T-helper 2 cell treated with Interferon-gamma antibody and Interleukin-4, amounts not matched to agents 5 μg/mL and 100 μg/mL, for 36 hours (primary cell): Measurements from ENCODE around the gene IGLL5.
A peak's percentile ranks its signal among the peaks of the same experiment; 100 is the strongest.

Source experiments
- DNase-seq: peaks from one replicate; pipeline ENCODE4 v3.0.0; 2021; ENCODE audit warnings: low spot score
- H3K27ac Mint-ChIP-seq: one replicate; pipeline ENCODE4 v1.8.0; 2021; ENCODE audit warnings: mild to moderate bottlenecking, mixed read lengths
- H3K27me3 Mint-ChIP-seq: one replicate; pipeline ENCODE4 v1.8.0; 2021; ENCODE audit warnings: low read depth, mixed read lengths
- H3K36me3 Mint-ChIP-seq: one replicate; pipeline ENCODE4 v1.8.0; 2021; ENCODE audit warnings: low read depth, mixed read lengths
- H3K4me1 Mint-ChIP-seq: one replicate; pipeline ENCODE4 v1.8.0; 2021; ENCODE audit warnings: low read depth, mixed read lengths
- H3K4me3 Mint-ChIP-seq: one replicate; pipeline ENCODE4 v1.8.0; 2022; ENCODE audit warnings: mild to moderate bottlenecking, moderate library complexity, mixed read lengths
- H3K9me3 Mint-ChIP-seq: one replicate; pipeline ENCODE4 v1.8.0; 2021; ENCODE audit warnings: mixed read lengths

The IGLL5 gene

GRCh38 chr22:22933100-22933806 is 45.6 kb downstream of the IGLL5 start:
- DNase-seq: no peak
- H3K4me3 Mint-ChIP-seq: no peak overlapping the region
- no peaks in the 10 kb centered on the region for H3K27me3 Mint-ChIP-seq
- no peaks in the 10 kb centered on the region for H3K9me3 Mint-ChIP-seq
- no peak overlapping the region for H3K27ac Mint-ChIP-seq
- peaks cover 30% of the 10 kb centered on the region for H3K4me1 Mint-ChIP-seq
- no peaks in the 10 kb centered on the region for H3K36me3 Mint-ChIP-seq

GRCh38 chr22:22933807-22934542 is 46.4 kb downstream of the IGLL5 start:
- Mint-ChIP-seq H3K36me3 (no peaks in the 10 kb centered on the region), H3K27me3 (no peaks in the 10 kb centered on the region), H3K4me1 (peaks cover 23% of the 10 kb centered on the region), H3K4me3 (no peak overlapping the region), H3K27ac (no peak overlapping the region), H3K9me3 (no peaks in the 10 kb centered on the region)
- DNase-seq: no peak

- no peaks in the 10 kb centered on the region for H3K27me3 Mint-ChIP-seq
- H3K36me3 Mint-ChIP-seq: no peaks in the 10 kb centered on the region
- no peak overlapping the region for H3K27ac Mint-ChIP-seq
- no peak for DNase-seq
- peaks cover 17% of the 10 kb centered on the region for H3K4me1 Mint-ChIP-seq
- H3K9me3 Mint-ChIP-seq: no peaks in the 10 kb centered on the region
- no peak overlapping the region for H3K4me3 Mint-ChIP-seq
Observed at GRCh38 chr22:22934543-22935055, 47.0 kb downstream of the IGLL5 start.

- H3K27ac Mint-ChIP-seq: peak overlapping the region; percentile 41
- H3K4me3 Mint-ChIP-seq: no peak overlapping the region
- no peak for DNase-seq
- H3K9me3 Mint-ChIP-seq: no peaks in the 10 kb centered on the region
- H3K4me1 Mint-ChIP-seq: peaks cover 15% of the 10 kb centered on the region
- H3K27me3 Mint-ChIP-seq: no peaks in the 10 kb centered on the region
- no peaks in the 10 kb centered on the region for H3K36me3 Mint-ChIP-seq
Observed at GRCh38 chr22:22935056-22935545, 47.5 kb downstream of the IGLL5 start.

- Mint-ChIP-seq H3K4me1 (peaks cover 9% of the 10 kb centered on the region), H3K36me3 (no peaks in the 10 kb centered on the region), H3K27me3 (peaks cover 2% of the 10 kb centered on the region), H3K4me3 (no peak overlapping the region), H3K27ac (peak overlapping the region; percentile 12), H3K9me3 (no peaks in the 10 kb centered on the region)
- peak; percentile 19 for DNase-seq
Observed at GRCh38 chr22:22935546-22936157, 48.0 kb downstream of the IGLL5 start.

GRCh38 chr22:22936180-22936914 is 48.7 kb downstream of the IGLL5 start:
- Mint-ChIP-seq H3K4me3 (no peak overlapping the region), H3K27ac (no peak overlapping the region), H3K9me3 (no peaks in the 10 kb centered on the region), H3K27me3 (peaks cover 2% of the 10 kb centered on the region), H3K36me3 (no peaks in the 10 kb centered on the region), H3K4me1 (peaks cover 9% of the 10 kb centered on the region)
- no peak for DNase-seq

- no peak for DNase-seq
- no peaks in the 10 kb centered on the region for H3K36me3 Mint-ChIP-seq
- no peaks in the 10 kb centered on the region for H3K9me3 Mint-ChIP-seq
- H3K4me1 Mint-ChIP-seq: peaks cover 9% of the 10 kb centered on the region
- no peak overlapping the region for H3K4me3 Mint-ChIP-seq
- no peak overlapping the region for H3K27ac Mint-ChIP-seq
- H3K27me3 Mint-ChIP-seq: peaks cover 2% of the 10 kb centered on the region
Observed at GRCh38 chr22:22936915-22937656, 49.5 kb downstream of the IGLL5 start.

- no peak overlapping the region for H3K27ac Mint-ChIP-seq
- peaks cover 2% of the 10 kb centered on the region for H3K27me3 Mint-ChIP-seq
- peaks cover 11% of the 10 kb centered on the region for H3K4me1 Mint-ChIP-seq
- H3K36me3 Mint-ChIP-seq: no peaks in the 10 kb centered on the region
- no peaks in the 10 kb centered on the region for H3K9me3 Mint-ChIP-seq
- H3K4me3 Mint-ChIP-seq: no peak overlapping the region
- no peak for DNase-seq
Observed at GRCh38 chr22:22937894-22938480, 50.4 kb downstream of the IGLL5 start.

GRCh38 chr22:22938672-22939587 is 51.3 kb downstream of the IGLL5 start:
- no peak overlapping the region for H3K4me3 Mint-ChIP-seq
- H3K4me1 Mint-ChIP-seq: peaks cover 11% of the 10 kb centered on the region
- no peaks in the 10 kb centered on the region for H3K36me3 Mint-ChIP-seq
- DNase-seq: no peak
- H3K27ac Mint-ChIP-seq: no peak overlapping the region
- H3K9me3 Mint-ChIP-seq: no peaks in the 10 kb centered on the region
- peaks cover 2% of the 10 kb centered on the region for H3K27me3 Mint-ChIP-seq

GRCh38 chr22:22939588-22940368 is 52.2 kb downstream of the IGLL5 start:
- H3K4me1 Mint-ChIP-seq: peaks cover 11% of the 10 kb centered on the region

GRCh38 chr22:22940961-22941605 is 53.5 kb downstream of the IGLL5 start:
- Mint-ChIP-seq H3K27ac (no peak overlapping the region), H3K4me3 (no peak overlapping the region), H3K4me1 (peaks cover 6% of the 10 kb centered on the region), H3K9me3 (no peaks in the 10 kb centered on the region), H3K27me3 (peaks cover 2% of the 10 kb centered on the region), H3K36me3 (no peaks in the 10 kb centered on the region)
- no peak for DNase-seq

More at GRCh38 chr22:22939588-22940368, 52.2 kb downstream of the IGLL5 start:
- no peak for DNase-seq
- Mint-ChIP-seq H3K27ac (no peak overlapping the region), H3K4me3 (no peak overlapping the region), H3K9me3 (no peaks in the 10 kb centered on the region), H3K36me3 (no peaks in the 10 kb centered on the region), H3K27me3 (peaks cover 2% of the 10 kb centered on the region)
